Measurements from ENCODE around the gene RSU1.
"Not testable (repeated sequence)": the region's sequence is repeated elsewhere in the genome, so short reads cannot be mapped to it uniquely, and the experiment has no call there.

Gene RSU1

GRCh38 chr10:16777473-16778370 is 39.5 kb downstream of the RSU1 start:
- peak; percentile 44 for DNase-seq

GRCh38 chr10:16776896-16777295 is 40.3 kb downstream of the RSU1 start:
- no peak for DNase-seq

GRCh38 chr10:16773334-16773733 is 43.9 kb downstream of the RSU1 start:
- no peak for DNase-seq

GRCh38 chr10:16770670-16771069 is 46.6 kb downstream of the RSU1 start:
- no peak for DNase-seq

- no peak for DNase-seq
Observed at GRCh38 chr10:16770141-16770540, 47.1 kb downstream of the RSU1 start.

GRCh38 chr10:16769331-16769730 is 47.9 kb downstream of the RSU1 start:
- DNase-seq, result no peak

- DNase-seq, result no peak
Observed at GRCh38 chr10:16768702-16769101, 48.5 kb downstream of the RSU1 start.

- DNase-seq, result no peak
Observed at GRCh38 chr10:16765509-16766375, 51.5 kb downstream of the RSU1 start.

GRCh38 chr10:16761300-16761699 is 55.9 kb downstream of the RSU1 start:
- no peak for DNase-seq

GRCh38 chr10:16756561-16757221 is 60.5 kb downstream of the RSU1 start:
- no peak for DNase-seq

- DNase-seq, result no peak
Observed at GRCh38 chr10:16754765-16755164, 62.5 kb downstream of the RSU1 start.

GRCh38 chr10:16752849-16753248 is 64.4 kb downstream of the RSU1 start:
- DNase-seq, result not testable (repeated sequence)

GRCh38 chr10:16752099-16752498 is 65.1 kb downstream of the RSU1 start:
- no peak for DNase-seq

GRCh38 chr10:16751244-16751643 is 66.0 kb downstream of the RSU1 start:
- no peak for DNase-seq

GRCh38 chr10:16750461-16750860 is 66.8 kb downstream of the RSU1 start:
- no peak for DNase-seq

GRCh38 chr10:16748749-16749148 is 68.5 kb downstream of the RSU1 start:
- no peak for DNase-seq

- DNase-seq, result no peak
Observed at GRCh38 chr10:16746856-16747255, 70.4 kb downstream of the RSU1 start.

- DNase-seq, result no peak
Observed at GRCh38 chr10:16745061-16745460, 72.2 kb downstream of the RSU1 start.

- DNase-seq, result no peak
Observed at GRCh38 chr10:16742165-16742960, 74.9 kb downstream of the RSU1 start.

GRCh38 chr10:16741540-16741939 is 75.7 kb downstream of the RSU1 start:
- no peak for DNase-seq

GRCh38 chr10:16737420-16737819 is 79.8 kb downstream of the RSU1 start:
- no peak for DNase-seq

GRCh38 chr10:16735671-16736070 is 81.6 kb downstream of the RSU1 start:
- DNase-seq, result no peak

Data from NCI-H1694 (cell line).